ENCODE results near the gene PLEKHA1.

PLEKHA1 gene

GRCh38 chr10:122333037-122333436 is 41.5 kb upstream of the PLEKHA1 start:
- no peak overlapping the region for H3K27ac ChIP-seq (ENCODE audit: low read length)
- H3K4me2 ChIP-seq (ENCODE audit: insufficient read depth, low read length): no peak overlapping the region
- H3K4me1 ChIP-seq (ENCODE audit: insufficient read depth, low read length): no peaks in the 10 kb centered on the region
- H3K79me2 ChIP-seq (ENCODE audit: insufficient read depth, low read length): no peaks in the 10 kb centered on the region
- TF ChIP-seq CTCF (IDR thresholded peaks at IDR 0.05; ENCODE audit: borderline replicate concordance, extremely low read depth, low read length, poor library complexity, severe bottlenecking): no peak
- no peak for TF ChIP-seq EZH2 (IDR thresholded peaks at IDR 0.05; ENCODE audit: borderline replicate concordance, low read depth, low read length, severe bottlenecking)
- H3K9me3 ChIP-seq (ENCODE audit: insufficient read depth, low read length, severe bottlenecking): no peaks in the 10 kb centered on the region
- ATAC-seq (ENCODE audit: insufficient read depth, low read depth) (no peak), DNase-seq (no peak)
- H2AFZ ChIP-seq (ENCODE audit: low read depth, low read length): no peak overlapping the region
- H3K9ac ChIP-seq (ENCODE audit: low read depth, low read length): no peak overlapping the region
- H3K36me3 ChIP-seq (ENCODE audit: insufficient read depth, low read length): no peaks in the 10 kb centered on the region
- H3K27me3 ChIP-seq (ENCODE audit: insufficient read depth, low read length, poor library complexity): peaks cover 4% of the 10 kb centered on the region
- H3K4me3 ChIP-seq (ENCODE audit: low read depth in 1 of 2, low read length in 2 of 2): no peak overlapping the region
- no peaks in the 10 kb centered on the region for H4K20me1 ChIP-seq (ENCODE audit: insufficient read depth, low read length)

GRCh38 chr10:122336332-122336731 is 38.2 kb upstream of the PLEKHA1 start:
- no peak for DNase-seq

GRCh38 chr10:122336961-122337360 is 37.5 kb upstream of the PLEKHA1 start:
- Histone ChIP-seq H3K79me2 (ENCODE audit: insufficient read depth, low read length) (no peaks in the 10 kb centered on the region), H3K27ac (ENCODE audit: low read length) (no peak overlapping the region)

More at GRCh38 chr10:122336332-122336731, 38.2 kb upstream of the PLEKHA1 start:
- ATAC-seq (ENCODE audit: insufficient read depth, low read depth): no peak
- Histone ChIP-seq H3K4me2 (ENCODE audit: insufficient read depth, low read length) (no peak overlapping the region), H3K27ac (ENCODE audit: low read length) (no peak overlapping the region), H4K20me1 (ENCODE audit: insufficient read depth, low read length) (no peaks in the 10 kb centered on the region), H2AFZ (ENCODE audit: low read depth, low read length) (no peak overlapping the region), H3K27me3 (ENCODE audit: insufficient read depth, low read length, poor library complexity) (peaks cover 4% of the 10 kb centered on the region), H3K36me3 (ENCODE audit: insufficient read depth, low read length) (no peaks in the 10 kb centered on the region), H3K4me3 (ENCODE audit: low read depth in 1 of 2, low read length in 2 of 2) (no peak overlapping the region), H3K9me3 (ENCODE audit: insufficient read depth, low read length, severe bottlenecking) (no peaks in the 10 kb centered on the region), H3K79me2 (ENCODE audit: insufficient read depth, low read length) (no peaks in the 10 kb centered on the region), H3K4me1 (ENCODE audit: insufficient read depth, low read length) (no peaks in the 10 kb centered on the region), H3K9ac (ENCODE audit: low read depth, low read length) (no peak overlapping the region)
- TF ChIP-seq EZH2 (IDR thresholded peaks at IDR 0.05; ENCODE audit: borderline replicate concordance, low read depth, low read length, severe bottlenecking) (no peak), CTCF (IDR thresholded peaks at IDR 0.05; ENCODE audit: borderline replicate concordance, extremely low read depth, low read length, poor library complexity, severe bottlenecking) (no peak)

More at GRCh38 chr10:122336961-122337360, 37.5 kb upstream of the PLEKHA1 start:
- no peak for DNase-seq
- Histone ChIP-seq H2AFZ (ENCODE audit: low read depth, low read length) (no peak overlapping the region), H4K20me1 (ENCODE audit: insufficient read depth, low read length) (no peaks in the 10 kb centered on the region), H3K36me3 (ENCODE audit: insufficient read depth, low read length) (no peaks in the 10 kb centered on the region), H3K9me3 (ENCODE audit: insufficient read depth, low read length, severe bottlenecking) (no peaks in the 10 kb centered on the region), H3K27me3 (ENCODE audit: insufficient read depth, low read length, poor library complexity) (peaks cover 4% of the 10 kb centered on the region), H3K4me1 (ENCODE audit: insufficient read depth, low read length) (no peaks in the 10 kb centered on the region), H3K9ac (ENCODE audit: low read depth, low read length) (no peak overlapping the region), H3K4me3 (ENCODE audit: low read depth in 1 of 2, low read length in 2 of 2) (no peak overlapping the region), H3K4me2 (ENCODE audit: insufficient read depth, low read length) (no peak overlapping the region)
- ATAC-seq (ENCODE audit: insufficient read depth, low read depth): no peak
- TF ChIP-seq CTCF (IDR thresholded peaks at IDR 0.05; ENCODE audit: borderline replicate concordance, extremely low read depth, low read length, poor library complexity, severe bottlenecking): no peak
- TF ChIP-seq EZH2 (IDR thresholded peaks at IDR 0.05; ENCODE audit: borderline replicate concordance, low read depth, low read length, severe bottlenecking): no peak

Data from DND-41 (cell line).